Middle frontal gyrus (tissue), 1 donor: ENCODE data around the gene GPANK1.

Source experiments
- DNase-seq: peaks from one replicate; pipeline ENCODE4 v3.0.0-alpha.2; 2015; ENCODE audit warnings: low spot score; ENCODE audit errors: extremely low spot score

GPANK1 gene

GRCh38 chr6:31642798-31643570, 21.8 kb downstream of the GPANK1 start:
- no peak for DNase-seq

- no peak for DNase-seq
Measured at GRCh38 chr6:31641370-31641769, 23.4 kb downstream of the GPANK1 start.

- DNase-seq, result no peak
Measured at GRCh38 chr6:31640612-31641011, 24.2 kb downstream of the GPANK1 start.

GRCh38 chr6:31639449-31639861, 25.3 kb downstream of the GPANK1 start:
- DNase-seq, result no peak

- no peak for DNase-seq
Measured at GRCh38 chr6:31639043-31639442, 25.8 kb downstream of the GPANK1 start.

- DNase-seq, result no peak
Measured at GRCh38 chr6:31636698-31637596, 27.9 kb downstream of the GPANK1 start.

- no peak for DNase-seq
Measured at GRCh38 chr6:31634969-31635575, 29.7 kb downstream of the GPANK1 start.

- no peak for DNase-seq
Measured at GRCh38 chr6:31634131-31634530, 30.7 kb downstream of the GPANK1 start.

GRCh38 chr6:31633447-31633846, 31.4 kb downstream of the GPANK1 start:
- no peak for DNase-seq

GRCh38 chr6:31632279-31632946, 32.4 kb downstream of the GPANK1 start:
- no peak for DNase-seq

GRCh38 chr6:31631681-31632278, 33.0 kb downstream of the GPANK1 start:
- DNase-seq, result no peak

- no peak for DNase-seq
Measured at GRCh38 chr6:31631209-31631608, 33.6 kb downstream of the GPANK1 start.

- no peak for DNase-seq
Measured at GRCh38 chr6:31630177-31630934, 34.4 kb downstream of the GPANK1 start.

- no peak for DNase-seq
Measured at GRCh38 chr6:31629014-31629413, 35.8 kb downstream of the GPANK1 start.

GRCh38 chr6:31627690-31628287, 37.0 kb downstream of the GPANK1 start:
- no peak for DNase-seq

GRCh38 chr6:31626952-31627351, 37.8 kb downstream of the GPANK1 start:
- DNase-seq, result no peak

GRCh38 chr6:31624070-31624469, 40.7 kb downstream of the GPANK1 start:
- no peak for DNase-seq

- DNase-seq, result no peak
Measured at GRCh38 chr6:31622684-31623091, 42.1 kb downstream of the GPANK1 start.

GRCh38 chr6:31621991-31622390, 42.8 kb downstream of the GPANK1 start:
- no peak for DNase-seq
